Thoracic aorta (tissue), 2 donors: Measurements from ENCODE around the gene SRP9. TPM values are rescaled to one million over a fixed set of nuclear protein-coding genes. Genes with fewer than 3 reads are reported as not detected.
"Not testable (repeated sequence)": the region's sequence is repeated elsewhere in the genome, so short reads cannot be mapped to it uniquely, and the experiment has no call there.

ENCODE experiments used
- ATAC-seq: fragments of 150-250 bp; one replicate; pipeline ENCODE4 v1.8.0; 2017; ENCODE audit warnings: low read depth; ENCODE audit not compliant: insufficient number of reproducible peaks, low FRiP score
- DNase-seq: peaks from one replicate; pipeline ENCODE4 v3.0.0-alpha.2; 2020; ENCODE audit warnings: low spot score
- H3K27ac ChIP-seq, 2 donors: fragments of 200-600 bp; sonication (generic); 1 replicate in 1 of 2; 2 replicates in 1 of 2; pipeline ENCODE4 v1.5.1; 2016; ENCODE audit warnings: mild to moderate bottlenecking in 2 of 2, moderate library complexity in 2 of 2
- H3K27me3 ChIP-seq: fragments of 200-600 bp; sonication (generic); replicated peaks from 2 replicates; pipeline ENCODE4 v1.6.0; 2016; ENCODE audit warnings: mild to moderate bottlenecking; ENCODE audit not compliant: insufficient read depth
- H3K36me3 ChIP-seq: fragments of 200-600 bp; sonication (generic); one replicate; pipeline ENCODE4 v1.5.1; 2016
- H3K4me1 ChIP-seq, 2 donors: fragments of 200-600 bp; sonication (generic); 1 replicate in 1 of 2; 2 replicates in 1 of 2; pipeline versions ENCODE4 v1.5.1 to v1.6.0; 2016; ENCODE audit warnings: low read depth in 2 of 2, mild to moderate bottlenecking in 1 of 2; ENCODE audit not compliant: control insufficient read depth in 1 of 2
- H3K4me3 ChIP-seq: fragments of 200-600 bp; sonication (generic); 2 replicates; pipeline ENCODE4 v1.5.1; 2016; ENCODE audit warnings: mild to moderate bottlenecking
- H3K9me3 ChIP-seq: fragments of 200-600 bp; sonication (generic); 2 replicates; pipeline ENCODE4 v1.5.1; 2016
- CTCF ChIP-seq: fragments of 200-600 bp; sonication (generic); IDR thresholded peaks from one replicate; pipeline ENCODE4 v1.5.1; 2019; ENCODE audit warnings: antibody characterized with exemption
- total RNA-seq, 2 donors: library from RNA; depleted of rRNA; stranded (reverse); fragments of >200 nt; gene quantifications; one replicate each; pipeline versions ENCODE4 v1.1.0 to v1.2.3, GENCODE V29; 2016

The SRP9 gene
- total RNA-seq, 2 donors from 2014 or later, result 130 to 131 TPM

GRCh38 chr1:225777058-225777582, 506 bp upstream of the SRP9 start:
- H3K27me3 ChIP-seq, result no peaks in the 10 kb centered on the region
- DNase-seq (no peak), ATAC-seq (peak; percentile 17)
- peak overlapping the region; percentile 52 to 92 for H3K27ac ChIP-seq
- no peaks in the 10 kb centered on the region for H3K9me3 ChIP-seq
- H3K36me3 ChIP-seq, result no peaks in the 10 kb centered on the region
- TF ChIP-seq CTCF, result no peak
- peak overlapping the region; percentile 92 for H3K4me3 ChIP-seq
- H3K4me1 ChIP-seq, result peaks cover 29 to 46% of the 10 kb centered on the region in 2 donors

- Histone ChIP-seq H3K4me3 (peak overlapping the region; percentile 92), H3K9me3 (no peaks in the 10 kb centered on the region), H3K27ac (peak overlapping the region; percentile 92 to 98), H3K4me1 (peaks cover 29 to 57% of the 10 kb centered on the region in 2 donors), H3K27me3 (no peaks in the 10 kb centered on the region), H3K36me3 (no peaks in the 10 kb centered on the region)
- DNase-seq (no peak), ATAC-seq (no peak)
- TF ChIP-seq CTCF, result no peak
Observed at GRCh38 chr1:225778337-225778669, 677 bp downstream of the SRP9 start.

- Histone ChIP-seq H3K4me1 (peaks cover 32 to 64% of the 10 kb centered on the region in 2 donors), H3K27ac (peak overlapping the region in 1 of 2 donors; percentile 92), H3K4me3 (peak overlapping the region; percentile 92)
- DNase-seq, ATAC-seq, H3K9me3 ChIP-seq, H3K36me3 ChIP-seq, H3K27me3 ChIP-seq: not testable (repeated sequence)
Observed at GRCh38 chr1:225779165-225779564, 1.5 kb downstream of the SRP9 start.

GRCh38 chr1:225780134-225780533, 2.5 kb downstream of the SRP9 start:
- no peak for TF ChIP-seq CTCF
- Histone ChIP-seq H3K27me3 (no peaks in the 10 kb centered on the region), H3K4me3 (no peak overlapping the region), H3K4me1 (peaks cover 32 to 64% of the 10 kb centered on the region in 2 donors), H3K9me3 (no peaks in the 10 kb centered on the region), H3K27ac (no peak overlapping the region), H3K36me3 (peaks cover 8% of the 10 kb centered on the region)
- ATAC-seq, result no peak
- no peak for DNase-seq

- Histone ChIP-seq H3K36me3 (peaks cover 13% of the 10 kb centered on the region), H3K4me1 (peaks cover 32 to 64% of the 10 kb centered on the region in 2 donors), H3K27ac (no peak overlapping the region), H3K27me3 (no peaks in the 10 kb centered on the region), H3K4me3 (no peak overlapping the region), H3K9me3 (no peaks in the 10 kb centered on the region)
- no peak for TF ChIP-seq CTCF
- DNase-seq, result no peak
- no peak for ATAC-seq
Observed at GRCh38 chr1:225780630-225781029, 3.0 kb downstream of the SRP9 start.

- H3K4me1 ChIP-seq, DNase-seq, H3K4me3 ChIP-seq, H3K9me3 ChIP-seq, ATAC-seq, H3K27me3 ChIP-seq, H3K27ac ChIP-seq: not testable (repeated sequence)
- H3K36me3 ChIP-seq, result peaks cover 47% of the 10 kb centered on the region
Observed at GRCh38 chr1:225789142-225789541, 11.5 kb downstream of the SRP9 start.
